Activated CD8-positive, alpha-beta memory T cell treated with anti-CD3 and anti-CD28 coated beads, Interleukin-2, amount 10 ng/mL, durations not matched to agents 7 days and 5 days (primary cell): ENCODE results near the gene TANC1. TPM values are rescaled to one million over a fixed set of nuclear protein-coding genes. Genes with fewer than 3 reads are reported as not detected.

Experiments
- ATAC-seq: fragments of 150-1000 bp; cut with Tn5 transposase; one replicate; pipeline ENCODE4 v1.10.0; 2021; ENCODE audit warnings: moderate library complexity
- CTCF ChIA-PET: fragments of 350-600 bp; sonication (Branson Sonifier 250); formaldehyde crosslinking; loops from one replicate; lab custom pipeline; 2021; ENCODE audit warnings: antibody characterized with exemption; lab: Charles Lee
- DNase-seq: peaks from one replicate; pipeline ENCODE4 v3.0.0-alpha.2; 2020
- H3K27ac Mint-ChIP-seq: one replicate; pipeline ENCODE4 v1.8.0; 2021; ENCODE audit warnings: mild to moderate bottlenecking, mixed read lengths
- H3K27me3 Mint-ChIP-seq: one replicate; pipeline ENCODE4 v1.8.0; 2021; ENCODE audit warnings: mixed read lengths
- H3K36me3 Mint-ChIP-seq: one replicate; pipeline ENCODE4 v1.8.0; 2021; ENCODE audit warnings: mild to moderate bottlenecking, mixed read lengths
- H3K4me1 Mint-ChIP-seq: one replicate; pipeline ENCODE4 v1.8.0; 2021; ENCODE audit warnings: mixed read lengths
- H3K4me3 Mint-ChIP-seq: one replicate; pipeline ENCODE4 v1.8.0; 2021; ENCODE audit warnings: mild to moderate bottlenecking, moderate library complexity, mixed read lengths
- H3K9me3 Mint-ChIP-seq: one replicate; pipeline ENCODE4 v1.8.0; 2022; ENCODE audit warnings: low read depth, mixed read lengths
- total RNA-seq, 2 experiments: library from RNA; stranded (reverse); gene quantifications; one replicate each; pipeline ENCODE4 v1.2.3, GENCODE V29; 2021

The TANC1 gene
- total RNA-seq, 2 experiments from 2014 or later: 0.16 to 0.20 TPM

DNA sequence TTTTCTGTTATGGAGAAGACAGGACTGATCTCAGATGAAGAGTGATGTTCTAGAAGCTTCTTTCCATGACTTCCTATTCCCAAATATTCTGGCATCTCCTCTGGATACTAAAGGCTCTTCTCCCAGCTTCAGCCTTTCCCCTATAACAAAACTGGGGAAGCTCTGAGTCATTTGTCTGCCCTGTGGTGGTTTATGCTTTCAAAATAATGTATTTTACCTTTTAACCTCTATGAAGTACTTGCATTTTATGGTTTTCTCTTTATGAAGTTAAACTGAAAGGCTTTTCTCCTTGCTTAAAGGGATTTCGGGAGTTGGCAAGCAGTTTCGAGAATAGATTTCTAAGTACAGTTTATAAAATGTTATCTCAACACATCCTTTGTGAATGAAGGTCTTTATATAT, 104.4 kb downstream of the TANC1 start:
- H3K4me3 Mint-ChIP-seq: no peak overlapping the region
- no peaks in the 10 kb centered on the region for H3K36me3 Mint-ChIP-seq
- DNase-seq: no peak
- no peak for ATAC-seq
- CTCF ChIA-PET: interaction anchor here (0.9 kb wide), 1 partner anchor 118 kb away, joined by 3 read pairs; no protein-coding TSS in a partner anchor
- no peaks in the 10 kb centered on the region for H3K4me1 Mint-ChIP-seq
- no peaks in the 10 kb centered on the region for H3K9me3 Mint-ChIP-seq
- no peak overlapping the region for H3K27ac Mint-ChIP-seq
- H3K27me3 Mint-ChIP-seq: peaks cover 5% of the 10 kb centered on the region

- no peak for DNase-seq
- CTCF ChIA-PET: interaction anchor here (0.9 kb wide), 1 partner anchor 118 kb away, joined by 3 read pairs; no protein-coding TSS in a partner anchor
- no peaks in the 10 kb centered on the region for H3K36me3 Mint-ChIP-seq
- H3K27ac Mint-ChIP-seq: no peak overlapping the region
- no peak for ATAC-seq
- no peaks in the 10 kb centered on the region for H3K4me1 Mint-ChIP-seq
- H3K4me3 Mint-ChIP-seq: no peak overlapping the region
- no peaks in the 10 kb centered on the region for H3K9me3 Mint-ChIP-seq
- H3K27me3 Mint-ChIP-seq: peaks cover 5% of the 10 kb centered on the region
Observed at GRCh38 chr2:159073256-159073655, 104.8 kb downstream of the TANC1 start.

GRCh38 chr2:159074605-159075004, 106.2 kb downstream of the TANC1 start:
- CTCF ChIA-PET: no interaction called here
- Mint-ChIP-seq H3K4me3 (no peak overlapping the region), H3K4me1 (no peaks in the 10 kb centered on the region), H3K27me3 (peaks cover 5% of the 10 kb centered on the region), H3K36me3 (no peaks in the 10 kb centered on the region), H3K27ac (no peak overlapping the region), H3K9me3 (no peaks in the 10 kb centered on the region)
- ATAC-seq (no peak), DNase-seq (no peak)

DNA sequence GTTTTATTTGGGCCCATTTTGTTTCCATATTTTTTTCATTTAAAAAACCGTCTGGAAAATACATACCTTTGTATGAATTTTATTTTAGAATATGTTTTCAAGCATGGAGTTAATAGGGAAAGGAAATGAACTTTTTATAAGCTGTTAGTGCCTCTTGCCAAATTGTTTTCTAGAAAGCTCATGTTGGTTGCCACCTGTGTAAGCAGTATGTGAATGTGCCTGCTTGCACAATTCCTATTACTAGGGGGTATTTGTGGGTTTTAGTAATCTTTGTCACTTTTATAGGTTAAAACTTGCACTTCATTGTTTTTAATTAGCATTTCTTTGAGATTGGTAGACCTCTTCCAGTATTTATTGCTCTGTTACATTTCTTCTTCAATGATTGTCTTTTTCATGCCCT, 107.3 kb downstream of the TANC1 start:
- CTCF ChIA-PET: no interaction called here
- Mint-ChIP-seq H3K4me3 (no peak overlapping the region), H3K4me1 (no peaks in the 10 kb centered on the region), H3K9me3 (no peaks in the 10 kb centered on the region), H3K36me3 (no peaks in the 10 kb centered on the region), H3K27me3 (peaks cover 5% of the 10 kb centered on the region), H3K27ac (no peak overlapping the region)
- no peak for ATAC-seq
- DNase-seq: no peak

GRCh38 chr2:159076241-159076640, 107.8 kb downstream of the TANC1 start:
- no peaks in the 10 kb centered on the region for H3K4me1 Mint-ChIP-seq
- no peak overlapping the region for H3K4me3 Mint-ChIP-seq
- DNase-seq: no peak
- H3K27ac Mint-ChIP-seq: no peak overlapping the region
- H3K36me3 Mint-ChIP-seq: no peaks in the 10 kb centered on the region
- H3K27me3 Mint-ChIP-seq: peaks cover 5% of the 10 kb centered on the region
- CTCF ChIA-PET: no interaction called here
- ATAC-seq: no peak
- no peaks in the 10 kb centered on the region for H3K9me3 Mint-ChIP-seq

- Mint-ChIP-seq H3K4me3 (no peak overlapping the region), H3K27ac (no peak overlapping the region), H3K36me3 (no peaks in the 10 kb centered on the region), H3K27me3 (peaks cover 5% of the 10 kb centered on the region), H3K4me1 (no peaks in the 10 kb centered on the region), H3K9me3 (no peaks in the 10 kb centered on the region)
- ATAC-seq (no peak), DNase-seq (no peak)
- CTCF ChIA-PET: interaction anchor here (0.6 kb wide), 1 partner anchor 71 kb away, joined by 3 read pairs; no protein-coding TSS in a partner anchor
Observed at GRCh38 chr2:159077869-159078268, 109.4 kb downstream of the TANC1 start.

DNA sequence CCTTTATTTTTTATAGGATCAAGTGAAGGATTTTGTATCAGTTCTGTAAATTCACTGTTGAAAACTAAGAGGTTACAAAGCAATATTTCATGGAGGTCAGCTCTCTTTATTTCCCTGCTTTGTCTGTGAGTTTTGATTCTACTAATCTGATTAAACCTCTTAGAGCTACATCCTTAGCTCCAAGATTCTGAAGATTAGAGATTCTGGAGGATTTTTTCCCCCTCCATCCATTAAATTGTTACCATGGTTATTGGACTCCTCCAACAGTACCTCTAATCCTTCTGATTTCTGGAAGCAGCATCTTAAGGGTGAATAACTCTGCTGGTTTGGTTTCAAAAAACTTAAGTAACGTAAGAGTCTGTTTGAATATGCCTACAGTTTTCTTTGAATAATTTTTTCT, 110.0 kb downstream of the TANC1 start:
- CTCF ChIA-PET: no interaction called here

GRCh38 chr2:159080641-159081040, 112.2 kb downstream of the TANC1 start:
- Mint-ChIP-seq H3K4me3 (no peak overlapping the region), H3K36me3 (no peaks in the 10 kb centered on the region), H3K4me1 (no peaks in the 10 kb centered on the region), H3K9me3 (no peaks in the 10 kb centered on the region), H3K27me3 (peaks cover 3% of the 10 kb centered on the region), H3K27ac (no peak overlapping the region)
- ATAC-seq: no peak
- CTCF ChIA-PET: no interaction called here
- DNase-seq: no peak

More for the DNA sequence above, 110.0 kb downstream of the TANC1 start:
- H3K4me3 Mint-ChIP-seq: no peak overlapping the region
- DNase-seq: no peak
- no peak for ATAC-seq
- no peaks in the 10 kb centered on the region for H3K4me1 Mint-ChIP-seq
- H3K9me3 Mint-ChIP-seq: no peaks in the 10 kb centered on the region
- peaks cover 5% of the 10 kb centered on the region for H3K27me3 Mint-ChIP-seq
- no peaks in the 10 kb centered on the region for H3K36me3 Mint-ChIP-seq
- H3K27ac Mint-ChIP-seq: no peak overlapping the region

DNA sequence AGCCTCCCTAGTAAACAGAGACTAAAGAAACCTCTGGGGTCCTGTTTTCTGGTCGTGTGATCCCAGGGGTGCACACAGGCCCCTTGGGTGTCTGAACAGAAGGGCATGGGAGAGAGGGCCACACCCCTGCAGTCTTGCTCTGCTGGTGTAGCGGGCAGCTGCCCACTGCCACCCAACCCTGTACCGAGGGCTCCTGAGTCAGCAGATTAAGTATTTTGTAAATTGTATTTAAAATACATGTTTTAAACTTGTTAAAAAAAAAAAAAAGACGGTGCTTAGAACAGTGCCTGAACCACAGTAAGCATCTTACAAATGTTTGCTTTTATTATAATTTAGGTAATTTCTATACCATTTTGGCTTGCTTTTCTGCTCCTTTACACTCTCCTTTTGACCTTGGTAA, 113.7 kb downstream of the TANC1 start:
- Mint-ChIP-seq H3K36me3 (no peaks in the 10 kb centered on the region), H3K27me3 (peaks cover 3% of the 10 kb centered on the region), H3K4me3 (no peak overlapping the region), H3K9me3 (no peaks in the 10 kb centered on the region), H3K27ac (no peak overlapping the region), H3K4me1 (peaks cover 6% of the 10 kb centered on the region)
- CTCF ChIA-PET: no interaction called here
- ATAC-seq (no peak), DNase-seq (no peak)

GRCh38 chr2:159084384-159085370, 116.2 kb downstream of the TANC1 start:
- Mint-ChIP-seq H3K36me3 (no peaks in the 10 kb centered on the region), H3K4me1 (peaks cover 8% of the 10 kb centered on the region), H3K4me3 (no peak overlapping the region), H3K27ac (no peak overlapping the region), H3K27me3 (no peaks in the 10 kb centered on the region), H3K9me3 (no peaks in the 10 kb centered on the region)
- ATAC-seq: no peak
- no peak for DNase-seq
- CTCF ChIA-PET: no interaction called here

DNA sequence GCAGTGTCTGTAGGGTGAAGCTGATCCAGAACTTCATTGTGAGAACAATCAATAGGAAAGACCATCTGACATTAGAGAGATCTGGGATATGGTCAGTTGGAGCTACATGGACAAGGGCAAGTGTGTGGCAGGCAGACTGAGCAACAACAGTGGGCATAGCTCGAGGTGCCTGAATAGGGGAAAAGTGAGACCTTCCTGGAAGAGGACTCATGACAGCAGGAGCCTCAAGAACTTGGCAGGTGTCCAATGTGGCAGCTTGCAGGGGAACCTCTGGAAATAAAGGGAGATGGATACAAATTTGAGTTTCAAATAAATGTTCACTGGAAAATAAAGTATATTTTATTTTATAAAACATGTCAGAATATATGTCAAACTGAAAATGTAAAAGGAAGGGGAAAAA, 117.9 kb downstream of the TANC1 start:
- Mint-ChIP-seq H3K4me1 (peaks cover 8% of the 10 kb centered on the region), H3K27ac (no peak overlapping the region), H3K27me3 (no peaks in the 10 kb centered on the region), H3K4me3 (no peak overlapping the region), H3K36me3 (no peaks in the 10 kb centered on the region), H3K9me3 (no peaks in the 10 kb centered on the region)
- DNase-seq (no peak), ATAC-seq (no peak)
- CTCF ChIA-PET: interaction anchor here (1.1 kb wide), 1 partner anchor 883 kb away, joined by 3 read pairs; no protein-coding TSS in a partner anchor

GRCh38 chr2:159086826-159087225, 118.4 kb downstream of the TANC1 start:
- no peak overlapping the region for H3K4me3 Mint-ChIP-seq
- H3K27ac Mint-ChIP-seq: no peak overlapping the region
- CTCF ChIA-PET: interaction anchor here (1.1 kb wide), 1 partner anchor 883 kb away, joined by 3 read pairs; no protein-coding TSS in a partner anchor
- no peak for DNase-seq
- H3K4me1 Mint-ChIP-seq: peaks cover 11% of the 10 kb centered on the region
- no peaks in the 10 kb centered on the region for H3K9me3 Mint-ChIP-seq
- no peaks in the 10 kb centered on the region for H3K36me3 Mint-ChIP-seq
- ATAC-seq: no peak
- no peaks in the 10 kb centered on the region for H3K27me3 Mint-ChIP-seq

DNA sequence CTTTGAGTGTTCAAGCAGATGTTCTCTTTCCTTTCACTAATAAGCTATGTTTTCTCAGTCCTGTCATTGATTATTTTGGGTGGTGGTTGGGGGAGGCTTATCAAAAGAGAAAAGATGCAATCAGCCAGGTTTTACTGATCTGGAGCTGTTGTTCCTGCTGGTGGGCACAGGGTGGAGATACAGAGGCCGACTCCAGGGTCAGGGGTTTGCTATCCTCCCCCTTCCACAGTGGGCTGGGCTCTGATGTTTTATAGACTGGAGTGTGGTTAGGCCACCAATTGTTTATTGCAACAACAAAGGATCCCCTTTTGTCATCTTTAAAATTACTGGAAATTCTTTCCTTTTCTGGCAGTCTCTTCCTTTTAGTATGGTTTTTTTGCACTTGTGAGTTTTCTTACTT, 120.5 kb downstream of the TANC1 start:
- Mint-ChIP-seq H3K27me3 (no peaks in the 10 kb centered on the region), H3K36me3 (no peaks in the 10 kb centered on the region), H3K9me3 (no peaks in the 10 kb centered on the region), H3K4me1 (peaks cover 15% of the 10 kb centered on the region), H3K4me3 (no peak overlapping the region), H3K27ac (no peak overlapping the region)
- CTCF ChIA-PET: no interaction called here
- no peak for DNase-seq
- ATAC-seq: no peak

- ATAC-seq: no peak
- peaks cover 15% of the 10 kb centered on the region for H3K4me1 Mint-ChIP-seq
- DNase-seq: no peak
- H3K27ac Mint-ChIP-seq: no peak overlapping the region
- H3K9me3 Mint-ChIP-seq: no peaks in the 10 kb centered on the region
- no peak overlapping the region for H3K4me3 Mint-ChIP-seq
- H3K27me3 Mint-ChIP-seq: no peaks in the 10 kb centered on the region
- H3K36me3 Mint-ChIP-seq: no peaks in the 10 kb centered on the region
- CTCF ChIA-PET: no interaction called here
Observed at GRCh38 chr2:159089543-159089942, 121.1 kb downstream of the TANC1 start.
